Activated CD4-positive, alpha-beta T cell treated with anti-CD3 and anti-CD28 coated beads for 36 hours (primary cell): ENCODE results near the gene SLC6A12. TPM values are rescaled to one million over a fixed set of nuclear protein-coding genes. Genes with fewer than 3 reads are reported as not detected.

Experiments
- total RNA-seq, 2 experiments: library from RNA; stranded (reverse); gene quantifications; one replicate each; pipeline ENCODE4 v1.2.3, GENCODE V29; 2021

The SLC6A12 gene
- total RNA-seq, 2 experiments from 2014 or later = 0.35 to 0.37 TPM

Other genes with a start within 250 kb of the SLC6A12 start
- not detected for gene IQSEC3, start 147.4 kb downstream of the SLC6A12 start, total RNA-seq
- gene SLC6A13, start 48.7 kb upstream of the SLC6A12 start, total RNA-seq = under 1 TPM; 0.16 to 0.30 TPM
- 10 to 100 TPM; 40.3 to 58.7 TPM for gene KDM5A, start 175.2 kb upstream of the SLC6A12 start, total RNA-seq
- 10 to 100 TPM; 17.3 to 18.7 TPM for gene CCDC77, start 187.5 kb upstream of the SLC6A12 start, total RNA-seq
- gene B4GALNT3, start 245.8 kb upstream of the SLC6A12 start, total RNA-seq = 1 to 10 TPM; 2.2 to 3.3 TPM